Measurements from ENCODE around the gene NOS1AP.

- TF ChIP-seq SUZ12 (IDR thresholded peaks at IDR 0.05; ENCODE audit: extremely low read depth, insufficient read depth, insufficient read length): no peak
- no peak for TF ChIP-seq YY1 (IDR thresholded peaks at IDR 0.05; ENCODE audit: insufficient read depth, insufficient read length)
Observed at GRCh38 chr1:162046921-162047320, 22.6 kb upstream of the NOS1AP start.
